Right lobe of liver (tissue), 6 donors: ENCODE results near the gene CYP4B1. TPM values are rescaled to one million over a fixed set of nuclear protein-coding genes. Genes with fewer than 3 reads are reported as not detected.

Experiments
- ATAC-seq, 4 donors: fragments of 200-7000 bp; cut with Tn5 transposase; one replicate each; pipeline ENCODE4 v1.9.1; 2020; ENCODE audit warnings: mild to moderate bottlenecking in 4 of 4, moderate library complexity in 4 of 4
- DNase-seq, 3 donors: peaks; one replicate each; pipeline ENCODE4 v3.0.0-alpha.2; 2020
- H3K27ac ChIP-seq, 3 donors: fragments of 200-600 bp; one replicate each; pipeline ENCODE4 v1.8.0; 2022
- H3K27me3 ChIP-seq, 2 donors: fragments of 200-600 bp; one replicate each; pipeline ENCODE4 v1.8.0; 2022
- H3K36me3 ChIP-seq, 4 donors: fragments of 200-600 bp; sonication (generic) in 1 of 4; one replicate each; pipeline versions ENCODE4 v1.5.1 to v1.8.0; 2017 to 2022; ENCODE audit warnings: control low read depth in 1 of 4
- H3K4me1 ChIP-seq, 4 donors: fragments of 200-600 bp; sonication (generic) in 1 of 4; one replicate each; pipeline versions ENCODE4 v1.5.1 to v1.8.0; 2017 to 2022; ENCODE audit warnings: control low read depth in 1 of 4
- H3K4me3 ChIP-seq, 3 donors: fragments of 200-600 bp; one replicate each; pipeline ENCODE4 v1.8.0; 2022
- H3K9me3 ChIP-seq, 4 donors: fragments of 200-600 bp; sonication (generic) in 1 of 4; one replicate each; pipeline versions ENCODE4 v1.5.1 to v1.8.0; 2017 to 2022; ENCODE audit warnings: control low read depth in 1 of 4
- POLR2A ChIP-seq: fragments of 450-650 bp; IDR thresholded peaks from one replicate; pipeline ENCODE4 v1.6.1; 2017; ENCODE audit warnings: antibody characterized with exemption, mild to moderate bottlenecking
- WGBS: methylation state at CpG from one replicate; pipeline ENCODE4 v1.1.6; 2018; ENCODE audit warnings: low coverage, low lambda C conversion rate; ENCODE audit not compliant: insufficient coverage; ENCODE audit errors: missing lambda C conversion rate; 5-methylcytosine and 5-hydroxymethylcytosine counted together
- intact Hi-C, 2 donors: fragments of 100-400 bp; cut with DNase I; formaldehyde crosslinking; loops; one replicate each; pipeline versions ENCODE4 v1.11.2 to v1.14.1; 2022
- total RNA-seq, 6 experiments: library from RNA; depleted of rRNA in 2 of 6; stranded (reverse); fragments of >200 nt in 2 of 6; fragmentation: NEBNext Ultra II Directional in 3 of 6; extraction: Animal tissue kit (Norgen Biotek cat#: 25700) in 3 of 6; gene quantifications; one replicate each; pipeline versions ENCODE4 v1.1.0 to v1.2.4, GENCODE V29; 2016 to 2023
- TF ChIP-seq, protein P1 (sequence below), 4 donors: fragments of 200-600 bp in 3 of 4; fragments of 450-650 bp in 1 of 4; IDR thresholded peaks; one replicate each; pipeline versions ENCODE4 v1.5.1 to v1.8.0; 2016 to 2022; ENCODE audit warnings: antibody characterized with exemption in 4 of 4, mild to moderate bottlenecking in 2 of 4
- donor health status: DM: no; HTN: yes; CAD: no.
- donor health status: DM: no; HTN: no; CAD: no.
- donor health status: DM: no; HTN: no; CAD: no.
- donor health status: DM: no; HTN: yes; CAD: no.
- donor health status: DM: no; HTN: yes; CAD: no.

CYP4B1 gene
- total RNA-seq, 6 experiments from 2014 or later = 0.62 TPM; not detected in 5

DNA sequence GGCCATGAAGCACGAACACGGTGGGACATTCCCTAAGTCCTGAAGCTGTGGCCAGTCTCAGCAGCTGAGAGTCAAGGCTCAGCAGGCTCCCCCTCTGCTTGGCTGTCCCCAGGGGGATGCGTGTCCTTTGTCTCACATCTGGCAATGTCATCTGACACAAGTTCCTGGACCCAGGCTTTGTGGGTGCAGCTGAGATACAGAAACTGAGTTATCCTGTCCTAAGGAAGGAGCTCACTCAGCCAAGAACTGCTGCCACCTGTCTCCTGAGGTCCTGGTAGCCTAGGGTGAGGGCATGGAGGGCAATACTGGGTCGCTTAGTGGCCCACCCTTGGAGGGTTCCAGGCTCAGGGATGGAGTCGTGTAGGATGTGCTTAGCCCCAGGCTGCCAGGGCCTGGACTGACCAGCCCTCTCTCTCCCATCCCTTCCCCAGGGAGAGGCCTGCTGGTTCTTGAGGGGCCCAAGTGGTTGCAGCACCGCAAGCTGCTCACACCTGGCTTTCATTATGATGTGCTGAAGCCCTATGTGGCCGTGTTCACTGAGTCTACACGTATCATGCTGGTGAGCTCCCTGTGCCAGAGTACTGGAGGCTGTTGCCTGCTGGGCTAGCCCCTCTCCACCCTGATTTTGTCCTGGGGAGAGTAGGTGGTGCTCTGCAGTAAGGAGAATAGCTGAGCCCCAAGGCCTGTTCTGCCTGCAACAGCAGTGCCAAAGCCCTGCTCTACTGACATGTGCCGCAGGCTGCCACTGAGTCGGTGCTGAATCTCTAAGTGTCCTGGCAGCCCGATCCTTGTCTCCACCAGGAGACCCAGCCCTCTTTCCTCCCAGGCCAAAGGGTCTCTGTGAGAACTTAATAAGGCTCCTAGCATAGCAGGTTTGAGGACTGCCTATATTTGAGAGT is 13.5 kb downstream of the CYP4B1 start:
- Histone ChIP-seq H3K27me3 (no peaks in the 10 kb centered on the region), H3K36me3 (no peaks in the 10 kb centered on the region), H3K27ac (no peak overlapping the region), H3K4me3 (no peak overlapping the region), H3K9me3 (no peaks in the 10 kb centered on the region), H3K4me1 (no peaks in the 10 kb centered on the region)
- WGBS = 50% methylated on average over 1 of the region's 11 CpGs
- intact Hi-C loops = no loop called here
- ATAC-seq (no peak), DNase-seq (no peak)
- TF ChIP-seq, protein P1, sequence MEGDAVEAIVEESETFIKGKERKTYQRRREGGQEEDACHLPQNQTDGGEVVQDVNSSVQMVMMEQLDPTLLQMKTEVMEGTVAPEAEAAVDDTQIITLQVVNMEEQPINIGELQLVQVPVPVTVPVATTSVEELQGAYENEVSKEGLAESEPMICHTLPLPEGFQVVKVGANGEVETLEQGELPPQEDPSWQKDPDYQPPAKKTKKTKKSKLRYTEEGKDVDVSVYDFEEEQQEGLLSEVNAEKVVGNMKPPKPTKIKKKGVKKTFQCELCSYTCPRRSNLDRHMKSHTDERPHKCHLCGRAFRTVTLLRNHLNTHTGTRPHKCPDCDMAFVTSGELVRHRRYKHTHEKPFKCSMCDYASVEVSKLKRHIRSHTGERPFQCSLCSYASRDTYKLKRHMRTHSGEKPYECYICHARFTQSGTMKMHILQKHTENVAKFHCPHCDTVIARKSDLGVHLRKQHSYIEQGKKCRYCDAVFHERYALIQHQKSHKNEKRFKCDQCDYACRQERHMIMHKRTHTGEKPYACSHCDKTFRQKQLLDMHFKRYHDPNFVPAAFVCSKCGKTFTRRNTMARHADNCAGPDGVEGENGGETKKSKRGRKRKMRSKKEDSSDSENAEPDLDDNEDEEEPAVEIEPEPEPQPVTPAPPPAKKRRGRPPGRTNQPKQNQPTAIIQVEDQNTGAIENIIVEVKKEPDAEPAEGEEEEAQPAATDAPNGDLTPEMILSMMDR (IDR thresholded peaks at IDR 0.05) = no peak
- TF ChIP-seq POLR2A = no peak

DNA sequence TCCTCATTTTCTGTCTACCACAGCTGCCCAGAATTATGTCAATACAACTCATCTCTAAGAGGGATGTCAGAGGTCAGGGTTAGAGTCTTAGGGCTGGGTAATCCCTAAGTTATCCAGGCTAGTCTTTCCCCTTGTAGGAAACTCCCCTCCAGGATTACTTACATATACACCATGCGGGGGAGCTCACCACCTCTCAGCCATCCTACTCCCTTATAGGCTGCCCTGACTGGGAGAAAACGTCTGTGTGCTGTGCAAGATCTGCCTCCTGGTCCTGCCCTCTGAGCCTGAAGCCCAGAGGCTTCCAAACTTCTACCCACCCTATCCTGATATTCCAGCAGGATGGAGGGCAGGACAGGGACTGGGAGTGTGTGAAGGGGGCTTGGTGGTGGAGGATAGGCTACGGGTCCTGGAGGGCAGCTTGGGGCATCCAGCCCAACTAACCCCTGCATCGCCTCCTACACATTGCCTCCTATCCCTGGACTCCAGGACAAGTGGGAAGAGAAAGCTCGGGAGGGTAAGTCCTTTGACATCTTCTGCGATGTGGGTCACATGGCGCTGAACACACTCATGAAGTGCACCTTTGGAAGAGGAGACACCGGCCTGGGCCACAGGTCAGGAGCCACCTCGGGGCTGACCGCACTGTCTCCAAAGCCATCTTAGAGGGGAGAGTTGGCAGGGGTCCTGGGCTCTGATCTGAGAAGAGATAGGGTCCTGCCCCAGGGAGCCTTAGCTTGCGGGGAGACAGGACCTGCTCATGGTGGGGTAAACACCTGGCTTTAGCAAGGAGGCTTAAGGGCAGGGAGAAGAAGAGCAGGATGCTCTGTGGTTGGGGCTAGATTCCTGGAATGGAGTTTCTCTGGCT is 14.4 kb downstream of the CYP4B1 start:
- no peaks in the 10 kb centered on the region for H3K4me1 ChIP-seq
- no peak overlapping the region for H3K27ac ChIP-seq
- intact Hi-C loops = no loop called here
- H3K4me3 ChIP-seq = no peak overlapping the region
- H3K27me3 ChIP-seq = no peaks in the 10 kb centered on the region
- ATAC-seq (peak in 1 of 4 donors; percentile 5), DNase-seq (no peak)
- TF ChIP-seq, protein P1 (IDR thresholded peaks at IDR 0.05) = no peak
- TF ChIP-seq POLR2A = no peak
- H3K36me3 ChIP-seq = no peaks in the 10 kb centered on the region
- WGBS = 88% methylated on average over 3 of the region's 11 CpGs
- H3K9me3 ChIP-seq = no peaks in the 10 kb centered on the region

DNA sequence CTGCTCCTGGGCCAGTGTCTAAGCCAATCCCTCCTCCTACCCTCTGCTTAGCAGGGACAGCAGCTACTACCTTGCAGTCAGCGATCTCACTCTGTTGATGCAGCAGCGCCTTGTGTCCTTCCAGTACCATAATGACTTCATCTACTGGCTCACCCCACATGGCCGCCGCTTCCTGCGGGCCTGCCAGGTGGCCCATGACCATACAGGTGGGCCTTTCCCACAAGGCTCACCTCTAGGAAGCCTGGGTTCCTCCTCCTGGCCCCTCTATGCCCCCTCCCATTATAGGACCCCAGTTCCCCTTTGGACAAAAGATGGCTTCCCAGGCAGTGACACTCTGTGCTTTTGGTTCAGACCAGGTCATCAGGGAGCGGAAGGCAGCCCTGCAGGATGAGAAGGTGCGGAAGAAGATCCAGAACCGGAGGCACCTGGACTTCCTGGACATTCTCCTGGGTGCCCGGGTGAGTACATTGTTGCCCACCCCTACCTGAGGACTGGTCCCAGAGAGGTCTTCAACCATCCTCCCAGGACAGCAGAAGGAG is 15.1 kb downstream of the CYP4B1 start:
- ATAC-seq (no peak), DNase-seq (no peak)
- H3K9me3 ChIP-seq = no peaks in the 10 kb centered on the region
- no peaks in the 10 kb centered on the region for H3K36me3 ChIP-seq
- H3K4me3 ChIP-seq = no peak overlapping the region
- 92% methylated on average over 4 of the region's 9 CpGs for whole genome bisulfite sequencing
- intact Hi-C loops = no loop called here
- no peak overlapping the region for H3K27ac ChIP-seq
- no peaks in the 10 kb centered on the region for H3K4me1 ChIP-seq
- no peak for TF ChIP-seq POLR2A
- TF ChIP-seq, protein P1 (IDR thresholded peaks at IDR 0.05) = no peak
- no peaks in the 10 kb centered on the region for H3K27me3 ChIP-seq

DNA sequence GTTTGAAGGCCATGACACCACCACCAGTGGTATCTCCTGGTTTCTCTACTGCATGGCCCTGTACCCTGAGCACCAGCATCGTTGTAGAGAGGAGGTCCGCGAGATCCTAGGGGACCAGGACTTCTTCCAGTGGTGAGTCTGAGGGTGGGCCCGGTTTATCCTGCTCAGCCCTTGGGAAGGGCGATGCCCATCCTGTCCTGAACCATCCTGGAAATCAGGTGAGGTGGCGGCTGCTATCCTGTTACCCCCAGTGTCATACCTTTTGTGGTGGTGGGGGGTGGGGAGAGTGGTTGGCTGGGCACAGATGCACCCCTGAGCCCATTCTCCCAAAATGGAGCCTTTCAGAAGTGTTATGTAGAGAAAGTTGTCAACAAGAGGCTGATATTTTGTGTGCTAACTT is 16.3 kb downstream of the CYP4B1 start:
- Histone ChIP-seq H3K27me3 (no peaks in the 10 kb centered on the region), H3K4me3 (no peak overlapping the region), H3K36me3 (no peaks in the 10 kb centered on the region), H3K27ac (no peak overlapping the region), H3K9me3 (no peaks in the 10 kb centered on the region), H3K4me1 (no peaks in the 10 kb centered on the region)
- DNase-seq (peak in 1 of 3 donors; percentile 31), ATAC-seq (no peak)
- intact Hi-C loops = no loop called here
- whole genome bisulfite sequencing = 87% methylated on average over 4 of the region's 6 CpGs
- no peak for TF ChIP-seq POLR2A
